Retina (tissue), 1 donor: ENCODE measurements around the gene SEZ6L.

Experiments used
- DNase-seq: peaks from one replicate; pipeline ENCODE4 v3.0.0-alpha.2; 2016

Gene SEZ6L

GRCh38 chr22:26342745-26343410 lies 173.6 kb downstream of the SEZ6L start:
- no peak for DNase-seq

- no peak for DNase-seq
Measured at GRCh38 chr22:26345496-26345895, 176.2 kb downstream of the SEZ6L start.

- no peak for DNase-seq
Measured at GRCh38 chr22:26348810-26349526, 179.7 kb downstream of the SEZ6L start.

GRCh38 chr22:26354707-26355106 lies 185.4 kb downstream of the SEZ6L start:
- DNase-seq, result no peak

GRCh38 chr22:26357281-26357680 lies 188.0 kb downstream of the SEZ6L start:
- DNase-seq, result no peak

GRCh38 chr22:26357813-26358212 lies 188.6 kb downstream of the SEZ6L start:
- DNase-seq, result no peak

- DNase-seq, result no peak
Measured at GRCh38 chr22:26359156-26359555, 189.9 kb downstream of the SEZ6L start.

- DNase-seq, result peak; percentile 91
Measured at GRCh38 chr22:26360169-26360885, 191.1 kb downstream of the SEZ6L start.

GRCh38 chr22:26362471-26362870 lies 193.2 kb downstream of the SEZ6L start:
- DNase-seq, result no peak

- peak; percentile 85 for DNase-seq
Measured at GRCh38 chr22:26364066-26365015, 195.1 kb downstream of the SEZ6L start.

- DNase-seq, result peak; percentile 69
Measured at GRCh38 chr22:26367402-26368245, 198.4 kb downstream of the SEZ6L start.

GRCh38 chr22:26372890-26373289 lies 203.6 kb downstream of the SEZ6L start:
- no peak for DNase-seq

- peak; percentile 73 for DNase-seq
Measured at GRCh38 chr22:26374391-26375026, 205.2 kb downstream of the SEZ6L start.

- peak; percentile 36 for DNase-seq
Measured at GRCh38 chr22:26377170-26377830, 208.0 kb downstream of the SEZ6L start.

- no peak for DNase-seq
Measured at GRCh38 chr22:26380072-26380830, 211.0 kb downstream of the SEZ6L start.

- DNase-seq, result no peak
Measured at GRCh38 chr22:26382782-26383181, 213.5 kb downstream of the SEZ6L start.

GRCh38 chr22:26383968-26384556 lies 214.8 kb downstream of the SEZ6L start:
- no peak for DNase-seq

GRCh38 chr22:26385164-26385563 lies 215.9 kb downstream of the SEZ6L start:
- no peak for DNase-seq

GRCh38 chr22:26389125-26389524 lies 219.9 kb downstream of the SEZ6L start:
- DNase-seq, result no peak
